Osteocyte (in vitro differentiated cells): ENCODE data around the gene CHRNB2. TPM values are rescaled to one million over a fixed set of nuclear protein-coding genes. Genes with fewer than 3 reads are reported as not detected.

Experiments used
- DNase-seq: peaks from one replicate; pipeline ENCODE4 v3.0.0; 2021; ENCODE audit warnings: mixed read lengths; ENCODE audit not compliant: unreplicated experiment; ENCODE audit errors: extremely low spot score
- H3K27ac Mint-ChIP-seq: one replicate; pipeline ENCODE4 v1.8.0; 2021; ENCODE audit warnings: mild to moderate bottlenecking, mixed read lengths; ENCODE audit not compliant: unreplicated experiment
- H3K27me3 Mint-ChIP-seq: one replicate; pipeline ENCODE4 v1.8.0; 2021; ENCODE audit warnings: mixed read lengths; ENCODE audit not compliant: unreplicated experiment
- H3K36me3 Mint-ChIP-seq: one replicate; pipeline ENCODE4 v1.8.0; 2021; ENCODE audit warnings: mixed read lengths; ENCODE audit not compliant: unreplicated experiment
- H3K4me1 Mint-ChIP-seq: one replicate; pipeline ENCODE4 v1.8.0; 2021; ENCODE audit warnings: mixed read lengths; ENCODE audit not compliant: unreplicated experiment
- H3K4me3 Mint-ChIP-seq: one replicate; pipeline ENCODE4 v1.8.0; 2021; ENCODE audit warnings: mild to moderate bottlenecking, moderate library complexity, mixed read lengths; ENCODE audit not compliant: unreplicated experiment
- H3K9me3 Mint-ChIP-seq: one replicate; pipeline ENCODE4 v1.8.0; 2021; ENCODE audit warnings: mixed read lengths; ENCODE audit not compliant: unreplicated experiment
- CTCF ChIP-seq: fragments of 200-600 bp; sonication (generic); IDR thresholded peaks from 2 replicates; pipeline ENCODE4 v1.5.0; 2021; ENCODE audit warnings: antibody characterized with exemption, mild to moderate bottlenecking, moderate library complexity
- total RNA-seq: library from RNA; stranded (reverse); gene quantifications from 2 replicates; pipeline ENCODE4 v1.2.1, GENCODE V29; 2021

The CHRNB2 gene
- total RNA-seq, 1 donor from 2014 or later, result 0.27 TPM

DNA sequence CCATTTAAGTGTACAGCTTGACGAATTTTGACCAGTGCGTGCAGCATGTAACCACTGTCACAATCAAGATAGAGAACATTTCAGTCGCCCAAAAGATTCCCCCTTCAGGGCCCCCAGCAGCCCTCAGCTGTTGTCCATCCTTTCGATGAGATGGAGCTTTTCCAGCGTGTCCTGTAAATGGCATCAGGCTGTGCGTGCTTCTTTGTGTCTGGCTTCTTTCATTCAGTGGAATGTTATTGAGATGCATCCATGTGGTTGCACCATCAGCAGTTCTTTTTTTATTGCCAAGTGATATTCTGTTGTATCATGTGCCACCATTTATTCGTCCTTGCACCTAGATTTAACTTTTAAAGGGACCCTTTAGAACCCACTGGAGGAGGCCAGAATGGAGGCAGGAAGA lies 31.0 kb upstream of the CHRNB2 start:
- Mint-ChIP-seq H3K36me3 (peaks cover 3% of the 10 kb centered on the region), H3K9me3 (peaks cover 4% of the 10 kb centered on the region), H3K4me3 (no peak overlapping the region), H3K4me1 (no peaks in the 10 kb centered on the region), H3K27me3 (peaks cover 55% of the 10 kb centered on the region), H3K27ac (no peak overlapping the region)
- DNase-seq, result no peak
- no peak for TF ChIP-seq CTCF

- no peak for DNase-seq
- TF ChIP-seq CTCF, result no peak
- peaks cover 54% of the 10 kb centered on the region for H3K27me3 Mint-ChIP-seq
- H3K4me1 Mint-ChIP-seq, result no peaks in the 10 kb centered on the region
- H3K9me3 Mint-ChIP-seq, result peaks cover 4% of the 10 kb centered on the region
- H3K36me3 Mint-ChIP-seq, result peaks cover 3% of the 10 kb centered on the region
- no peak overlapping the region for H3K4me3 Mint-ChIP-seq
- H3K27ac Mint-ChIP-seq, result no peak overlapping the region
Observed at GRCh38 chr1:154539486-154540483, 27.8 kb upstream of the CHRNB2 start.

- DNase-seq, result no peak
- no peak for TF ChIP-seq CTCF
- peaks cover 47% of the 10 kb centered on the region for H3K27me3 Mint-ChIP-seq
Observed at GRCh38 chr1:154541231-154541630, 26.3 kb upstream of the CHRNB2 start.

DNA sequence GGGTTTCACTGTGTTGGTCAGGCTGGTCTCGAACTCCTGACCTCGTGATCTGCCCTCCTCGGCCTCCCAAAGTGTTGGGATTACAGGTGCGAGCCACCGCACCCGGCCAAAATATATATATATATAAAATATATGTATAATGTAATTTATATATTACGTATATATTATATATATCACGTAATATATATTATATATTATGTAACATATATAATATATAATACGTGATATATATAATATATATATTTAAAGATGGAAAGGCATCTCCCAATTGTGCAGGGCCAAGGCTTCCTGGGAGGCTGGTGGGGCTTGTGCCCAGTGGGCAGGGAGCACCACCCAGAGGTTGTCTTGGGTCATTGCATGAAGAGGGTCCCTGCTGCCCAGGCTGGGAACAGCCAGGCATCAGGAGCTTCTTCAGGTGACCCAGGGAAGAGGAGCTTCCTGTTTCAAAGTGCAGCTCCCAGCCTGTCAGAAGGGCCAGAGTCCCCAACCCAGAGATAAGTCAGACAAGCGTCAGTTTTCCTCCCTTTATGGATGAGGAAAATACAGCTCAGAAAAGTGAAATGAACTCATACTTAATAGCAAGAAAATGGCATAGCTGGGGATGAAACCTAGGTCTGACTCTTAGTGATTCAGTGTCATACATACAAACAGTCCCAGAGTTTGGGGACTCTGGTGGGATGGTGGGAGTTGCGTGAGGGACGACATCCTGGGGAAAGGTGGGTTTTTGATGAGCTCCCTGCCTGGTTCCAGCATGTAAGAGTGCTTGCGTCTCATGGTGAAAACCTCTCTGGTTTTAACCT lies 21.1 kb upstream of the CHRNB2 start:
- no peak overlapping the region for H3K27ac Mint-ChIP-seq
- H3K4me3 Mint-ChIP-seq, result no peak overlapping the region
- TF ChIP-seq CTCF, result peak; percentile 72
- peaks cover 10% of the 10 kb centered on the region for H3K27me3 Mint-ChIP-seq
- DNase-seq, result no peak
- H3K4me1 Mint-ChIP-seq, result peaks cover 5% of the 10 kb centered on the region
- peaks cover 15% of the 10 kb centered on the region for H3K36me3 Mint-ChIP-seq
- H3K9me3 Mint-ChIP-seq, result no peaks in the 10 kb centered on the region

More at GRCh38 chr1:154541231-154541630, 26.3 kb upstream of the CHRNB2 start:
- Mint-ChIP-seq H3K27ac (no peak overlapping the region), H3K4me3 (no peak overlapping the region), H3K4me1 (no peaks in the 10 kb centered on the region), H3K9me3 (no peaks in the 10 kb centered on the region), H3K36me3 (no peaks in the 10 kb centered on the region)
